Activated T-helper 1 cell treated with anti-CD3 and anti-CD28 coated beads, Interleukin-12 subunit alpha, Interleukin-12 subunit beta, Interleukin-2, Interleukin-4 antibody, amounts not matched to agents 30 ng/mL and 10 ng/mL and 1 ng/mL, durations not matched to agents 14 hours and 24 hours and 36 hours (primary cell): ENCODE measurements around the gene CLDN9. TPM values are rescaled to one million over a fixed set of nuclear protein-coding genes. Genes with fewer than 3 reads are reported as not detected.

Experiments used
- total RNA-seq: library from RNA; stranded (reverse); gene quantifications from 2 replicates; pipeline ENCODE4 v1.2.3, GENCODE V29; 2022

CLDN9 gene
- total RNA-seq, 1 donor from 2014 or later, result not detected

Other genes starting within 250 kb of the CLDN9 start
- 256 and 277 TPM in 2 replicates for gene ELOB, start 235.6 kb upstream of the CLDN9 start, total RNA-seq
- gene PRSS33, start 225.4 kb upstream of the CLDN9 start, total RNA-seq, result 0.10 TPM in 1 of 2 replicates, not detected in the other
- not detected in 2 replicates for gene PRSS41, start 214.5 kb upstream of the CLDN9 start, total RNA-seq
- gene PRSS21, start 195.7 kb upstream of the CLDN9 start, total RNA-seq, result 9.2 and 10.1 TPM in 2 replicates
- gene ZG16B, start 182.6 kb upstream of the CLDN9 start, total RNA-seq, result 11.7 and 12.9 TPM in 2 replicates
- gene PRSS22, start 154.8 kb upstream of the CLDN9 start, total RNA-seq, result not detected in 2 replicates
- gene FLYWCH2, start 129.7 kb upstream of the CLDN9 start, total RNA-seq, result 22.9 and 25.4 TPM in 2 replicates
- 61.1 and 65.7 TPM in 2 replicates for gene FLYWCH1, start 101.0 kb upstream of the CLDN9 start, total RNA-seq
- gene KREMEN2, start 48.6 kb upstream of the CLDN9 start, total RNA-seq, result 0.10 and 0.18 TPM in 2 replicates
- 40.1 and 44.0 TPM in 2 replicates for gene PAQR4, start 43.6 kb upstream of the CLDN9 start, total RNA-seq
- gene PKMYT1, start 32.5 kb upstream of the CLDN9 start, total RNA-seq, result 151 and 152 TPM in 2 replicates
- gene CLDN6, start 5.3 kb downstream of the CLDN9 start, total RNA-seq, result not detected in 2 replicates
- gene TNFRSF12A, start 7.4 kb downstream of the CLDN9 start, total RNA-seq, result 4.9 and 5.5 TPM in 2 replicates
- gene HCFC1R1, start 11.0 kb downstream of the CLDN9 start, total RNA-seq, result 30.0 and 30.9 TPM in 2 replicates
- 48.3 and 49.0 TPM in 2 replicates for gene THOC6, start 11.1 kb downstream of the CLDN9 start, total RNA-seq
- gene BICDL2, start 24.0 kb downstream of the CLDN9 start, total RNA-seq, result 0.20 TPM in 1 of 2 replicates, not detected in the other
- 11.9 and 12.8 TPM in 2 replicates for gene MMP25, start 33.6 kb downstream of the CLDN9 start, total RNA-seq
- 993 TPM in 2 replicates for gene IL32, start 52.7 kb downstream of the CLDN9 start, total RNA-seq
- 0.07 TPM in 1 of 2 replicates, not detected in the other for gene ZSCAN10, start 86.4 kb downstream of the CLDN9 start, total RNA-seq
- gene ZNF205, start 99.7 kb downstream of the CLDN9 start, total RNA-seq, result 0.15 and 0.39 TPM in 2 replicates
- gene ZNF213, start 122.1 kb downstream of the CLDN9 start, total RNA-seq, result 9.6 and 12.4 TPM in 2 replicates
- gene OR1F1, start 175.3 kb downstream of the CLDN9 start, total RNA-seq, result not detected in 2 replicates
- gene ZNF200, start 222.2 kb downstream of the CLDN9 start, total RNA-seq, result 13.6 and 15.8 TPM in 2 replicates
- gene MEFV, start 243.7 kb downstream of the CLDN9 start, total RNA-seq, result not detected in 2 replicates